Medulla oblongata (tissue), 1 donor: Measurements from ENCODE around the gene HELQ.
A peak's percentile ranks its signal among the peaks of the same experiment; 100 is the strongest.
"Not testable (repeated sequence)": the region's sequence is repeated elsewhere in the genome, so short reads cannot be mapped to it uniquely, and the experiment has no call there.

Source experiments
- DNase-seq: peaks from one replicate; pipeline ENCODE4 v3.0.0-alpha.2; 2015; ENCODE audit errors: extremely low spot score

HELQ gene

GRCh38 chr4:83455281-83456183 lies at the start of gene HELQ, which contains the start of gene MRPS18C:
TSS of gene HELQ (minus strand) at chr4:83455823. CDS start at chr4:83455693, 130 bp downstream.
TSS of gene MRPS18C (plus strand) at chr4:83456058. CDS start at chr4:83456078, 20 bp downstream.
- peak; percentile 99 for DNase-seq

GRCh38 chr4:83504996-83505395 lies 49.4 kb upstream of the HELQ start:
- DNase-seq, result no peak

DNA sequence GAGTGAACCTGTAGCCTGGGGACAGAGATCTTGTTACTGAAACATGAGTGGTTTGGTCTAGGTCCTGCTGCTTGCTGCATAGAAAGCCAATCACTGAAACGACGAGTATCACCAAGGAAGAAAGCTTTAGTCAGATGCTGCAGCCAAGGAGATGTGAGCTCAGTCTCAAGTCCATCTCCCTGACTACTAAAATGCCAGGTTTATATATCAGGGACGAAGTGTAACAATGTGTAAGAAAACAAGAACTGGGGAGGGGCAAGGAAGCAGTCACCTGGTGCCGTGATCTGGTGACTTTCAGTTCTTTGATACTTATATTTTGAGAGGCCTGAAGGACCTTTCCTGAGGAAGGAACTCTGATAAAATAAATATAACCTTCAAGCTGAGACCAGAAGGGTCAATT lies 48.9 kb upstream of the HELQ start:
- no peak for DNase-seq

DNA sequence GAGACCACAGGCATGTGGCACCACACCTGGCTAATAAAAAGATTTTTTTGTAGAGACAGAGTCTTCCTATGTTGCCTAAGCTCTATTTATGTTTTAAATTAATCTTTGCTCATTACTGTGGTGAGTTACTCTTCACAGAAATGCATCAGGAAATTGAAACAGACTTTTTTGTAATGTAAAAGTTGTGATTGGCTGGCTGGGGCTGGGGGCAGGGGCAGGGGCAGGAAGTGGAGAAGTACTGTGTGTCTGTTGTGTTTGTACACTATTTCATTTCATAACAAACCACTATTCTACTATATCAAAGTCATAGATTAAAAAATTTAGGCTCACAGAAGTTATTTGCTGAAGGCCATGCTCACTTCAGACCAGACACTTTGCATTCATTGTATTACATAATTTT lies 48.4 kb upstream of the HELQ start:
- no peak for DNase-seq

- DNase-seq, result not testable (repeated sequence)
These were observed 46.0 kb upstream of the HELQ start for GRCh38 chr4:83501671-83502070.

DNA sequence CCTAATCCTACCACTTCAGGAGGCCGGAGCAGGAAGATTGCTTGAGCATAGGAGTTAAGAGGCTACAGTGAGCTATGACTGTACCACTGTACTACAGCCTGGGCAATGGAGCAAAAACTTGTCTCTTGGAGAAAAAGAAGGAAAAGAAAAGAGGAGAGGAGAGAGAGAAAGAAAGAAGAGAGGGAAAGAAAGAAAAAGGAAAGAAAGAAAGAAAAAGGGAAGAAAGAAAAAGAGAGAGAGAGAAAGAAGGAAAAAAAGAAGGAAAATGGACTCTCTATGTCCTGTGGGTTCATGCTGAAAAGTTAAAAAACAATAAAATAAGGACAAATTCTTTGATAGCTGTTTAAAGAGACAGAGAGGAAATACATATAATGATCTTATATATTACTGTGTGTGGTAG lies 42.6 kb upstream of the HELQ start:
- no peak for DNase-seq

- not testable (repeated sequence) for DNase-seq
These were observed 40.7 kb upstream of the HELQ start for GRCh38 chr4:83496085-83496917.

DNA sequence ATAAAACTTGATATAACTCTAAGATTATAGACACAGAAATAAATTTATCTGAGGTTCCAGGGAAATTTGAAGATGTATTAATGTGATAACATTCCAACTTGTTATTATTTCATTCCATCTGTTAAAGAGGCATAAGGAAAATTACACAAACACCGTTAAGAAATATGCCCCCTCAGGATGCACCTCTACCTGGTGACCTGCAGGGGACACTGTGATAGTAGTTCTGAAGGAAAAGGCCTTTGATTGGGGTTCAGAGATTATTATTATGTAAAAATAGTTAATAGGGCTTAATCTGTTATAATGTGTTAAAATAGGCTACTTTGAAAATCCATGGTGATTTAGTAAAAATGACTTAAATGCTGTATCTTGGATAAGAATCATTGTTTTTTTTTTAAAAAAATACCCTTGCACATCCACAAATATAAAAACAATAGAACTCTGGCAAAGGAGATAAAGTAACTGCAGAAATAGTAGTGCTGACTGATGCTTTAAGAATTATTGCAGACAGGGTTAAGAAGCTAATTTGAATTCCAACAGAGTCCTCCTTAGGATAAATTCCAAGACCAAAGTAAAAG lies 35.3 kb upstream of the HELQ start:
- no peak for DNase-seq

DNA sequence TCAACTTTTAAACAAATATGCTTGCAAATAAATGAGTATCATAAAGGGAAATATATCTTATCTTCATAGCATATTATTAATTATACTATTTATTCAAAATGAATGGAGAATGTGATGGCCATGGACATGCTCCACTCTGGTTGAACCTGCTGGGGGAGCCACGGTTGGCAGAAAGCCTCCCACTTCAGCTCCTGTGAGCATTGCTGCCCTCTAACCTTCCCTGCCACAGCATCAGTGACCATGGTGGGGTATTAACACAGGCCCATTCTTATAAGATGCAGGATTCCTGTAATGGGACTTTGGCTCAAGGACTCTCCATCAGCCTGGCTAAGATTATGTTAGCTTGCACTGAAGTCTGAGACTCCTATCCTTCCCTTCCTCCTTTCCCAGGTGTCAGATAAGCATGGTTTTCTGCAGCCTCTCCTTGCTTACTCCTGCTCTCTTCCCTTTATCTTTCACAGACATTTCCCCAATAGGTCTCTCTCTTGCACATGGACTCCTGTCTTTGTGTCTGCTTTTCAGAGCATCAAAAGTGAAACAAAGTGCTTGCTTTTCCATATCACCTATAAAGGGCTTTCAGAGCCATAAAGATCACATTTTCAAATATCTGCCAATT lies 34.2 kb upstream of the HELQ start:
- DNase-seq, result no peak

DNA sequence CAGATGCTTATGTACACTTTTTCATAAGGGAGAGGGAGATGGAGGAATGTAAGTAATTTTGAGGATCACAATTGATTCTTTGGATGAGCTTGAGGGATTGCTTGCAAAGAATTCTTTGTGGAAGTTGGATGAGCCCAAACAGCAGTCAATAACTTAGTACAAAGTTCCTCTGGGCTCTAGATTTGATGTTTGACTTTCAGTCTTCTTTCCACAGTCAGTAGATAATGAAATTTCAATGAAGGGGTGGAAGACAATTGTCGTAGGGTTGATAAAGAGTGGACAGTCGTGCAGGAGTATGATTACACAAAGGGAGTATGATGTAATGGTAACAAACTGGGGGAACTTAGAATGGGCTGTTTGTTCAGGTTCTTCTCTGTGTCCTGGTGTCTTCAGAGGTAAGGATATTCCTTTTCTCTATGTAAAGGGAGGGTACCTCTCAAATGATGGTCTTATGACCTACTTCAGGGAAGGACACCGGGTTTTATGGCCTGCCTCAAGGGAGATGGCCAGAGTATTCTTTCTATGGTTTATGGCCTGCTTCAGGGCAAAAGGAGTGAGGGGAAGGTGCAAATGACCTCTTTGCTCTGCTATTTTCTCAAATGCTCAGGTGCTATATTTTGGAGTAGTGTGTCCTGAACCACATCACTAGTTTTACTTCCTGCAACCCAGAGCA lies 31.0 kb upstream of the HELQ start:
- DNase-seq, result no peak

DNA sequence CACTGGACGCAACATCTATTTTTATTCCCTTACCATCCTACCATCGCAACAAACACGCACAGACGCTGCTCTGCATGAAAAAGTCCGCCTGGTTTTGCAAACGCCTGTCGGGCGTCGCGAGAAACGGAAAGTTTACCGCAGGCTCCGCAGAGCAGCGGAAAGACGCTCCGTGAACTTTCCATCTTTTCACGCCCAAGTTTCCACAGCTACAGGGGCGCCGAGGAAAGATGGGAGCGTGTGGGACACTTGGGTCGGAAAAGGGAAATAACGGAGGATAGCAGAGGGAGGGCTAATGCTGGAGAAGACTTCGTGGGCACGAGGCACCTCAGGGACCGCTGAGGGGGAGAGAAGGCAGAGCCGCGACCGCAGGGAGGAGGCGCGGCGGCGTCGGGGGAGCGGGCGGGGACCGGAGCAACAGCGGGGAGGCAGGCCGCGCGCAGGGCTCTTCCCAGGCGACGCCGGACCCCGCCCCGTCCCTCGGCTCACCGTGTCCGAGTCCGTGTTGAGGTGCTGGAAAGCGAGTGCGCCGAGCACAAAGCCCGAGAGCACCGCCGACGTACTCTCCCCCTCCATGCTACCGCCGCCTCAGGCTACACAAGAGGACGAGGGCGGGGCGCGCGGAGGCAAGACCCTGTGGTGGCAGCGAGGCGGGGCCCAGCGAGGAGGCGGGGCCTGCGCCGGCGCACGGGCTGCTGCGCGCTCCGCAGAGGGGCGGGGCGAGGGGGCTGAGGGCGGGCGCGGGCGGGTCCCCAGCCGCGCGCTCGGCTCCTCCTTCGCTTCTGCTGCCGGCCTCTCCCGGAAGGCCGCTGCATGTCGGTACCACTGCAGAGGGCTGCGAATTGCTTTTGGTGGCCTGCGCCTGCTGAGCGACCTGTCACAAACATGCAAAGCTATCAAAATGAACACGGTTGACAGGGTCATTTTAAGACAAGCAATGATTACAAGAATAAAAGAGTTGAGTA lies 29.2 kb upstream of the HELQ start, which contains the start of gene ABRAXAS1:
Gene ABRAXAS1, minus strand, starts transcription at position 601 of the 962 bp plus-strand sequence. Its CDS starts 28 bp downstream, at position 573.
- DNase-seq, result peak; percentile 97

DNA sequence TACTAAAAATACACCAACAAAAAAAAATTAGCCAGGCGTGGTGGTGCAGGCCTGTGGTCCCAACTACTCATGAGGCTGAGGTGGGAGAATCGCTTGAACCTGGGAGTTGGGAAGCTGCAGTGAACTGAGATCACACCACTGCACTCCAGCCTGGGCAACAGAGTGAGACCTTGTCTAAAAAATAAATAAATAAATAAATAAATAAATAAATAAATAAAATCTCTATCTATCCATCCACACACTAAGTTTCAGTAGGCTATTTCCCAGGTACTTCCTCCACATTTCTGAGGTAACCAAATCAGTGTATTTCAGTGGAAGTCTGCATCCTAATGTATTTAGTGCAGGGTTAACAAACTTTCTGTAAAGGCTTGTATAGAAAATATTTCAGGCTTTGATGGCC lies 18.3 kb upstream of the HELQ start:
- DNase-seq, result no peak

DNA sequence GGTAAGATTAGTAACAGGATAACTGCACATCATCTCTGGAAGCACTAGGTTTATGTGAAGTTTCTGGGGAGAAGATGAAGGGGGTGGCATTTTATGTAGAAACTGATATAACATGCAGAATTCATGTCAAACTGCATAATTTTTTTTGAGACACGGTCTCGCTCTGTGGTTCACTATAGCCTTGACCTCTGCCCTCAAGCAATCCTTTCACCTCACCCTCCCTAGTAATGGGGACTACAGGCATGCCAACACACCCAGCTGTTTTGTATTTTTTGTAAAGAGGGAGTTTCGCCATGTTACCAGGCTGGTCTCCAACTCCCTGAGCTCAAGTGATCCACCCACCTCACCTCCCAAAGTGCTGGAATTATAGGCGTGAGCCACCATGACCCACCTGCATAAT lies 17.8 kb upstream of the HELQ start:
- DNase-seq, result no peak

- no peak for DNase-seq
These were observed 520 bp upstream of the HELQ start for GRCh38 chr4:83456184-83456501.

- peak; percentile 21 for DNase-seq
These were observed 937 bp downstream of the HELQ start for GRCh38 chr4:83454686-83455085.

DNA sequence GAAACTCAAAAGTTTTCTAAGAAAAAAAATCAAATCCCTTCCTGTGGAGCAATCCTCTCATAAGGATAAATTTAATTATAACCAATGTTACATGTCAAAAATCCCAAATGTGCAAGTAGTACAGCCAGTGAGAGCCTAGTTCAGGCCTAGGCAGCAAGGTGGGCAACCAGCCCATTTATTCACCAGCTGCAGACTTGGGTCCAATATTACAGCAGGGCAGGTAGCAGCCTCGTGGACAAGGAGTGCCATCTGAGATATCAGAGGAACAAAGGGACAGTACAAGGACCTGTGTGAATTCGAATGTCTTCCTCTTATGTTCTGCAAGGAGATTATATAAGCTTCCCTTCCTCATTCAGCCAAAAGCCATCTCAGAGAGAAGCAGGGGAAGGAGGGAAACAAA lies 6.6 kb downstream of the HELQ start:
- DNase-seq, result no peak

DNA sequence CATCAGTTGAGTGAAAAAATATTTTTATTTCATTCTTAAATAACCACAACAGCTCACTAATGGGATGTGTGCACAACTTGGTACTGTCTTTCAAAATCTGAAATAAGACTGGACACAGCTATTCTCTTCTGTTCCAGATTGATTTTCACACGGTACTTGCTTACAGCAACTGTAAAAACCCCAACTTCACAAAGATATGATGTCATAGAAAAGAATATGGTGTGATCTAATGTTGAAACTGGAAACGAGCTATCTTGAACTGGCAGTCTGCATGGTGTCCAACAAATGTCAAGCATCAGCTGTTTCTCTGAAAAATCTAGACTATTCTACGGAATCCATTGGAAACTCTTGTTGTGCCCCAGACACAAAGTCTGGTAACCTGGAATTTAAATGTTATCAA lies 14.7 kb downstream of the HELQ start:
- DNase-seq, result no peak

DNA sequence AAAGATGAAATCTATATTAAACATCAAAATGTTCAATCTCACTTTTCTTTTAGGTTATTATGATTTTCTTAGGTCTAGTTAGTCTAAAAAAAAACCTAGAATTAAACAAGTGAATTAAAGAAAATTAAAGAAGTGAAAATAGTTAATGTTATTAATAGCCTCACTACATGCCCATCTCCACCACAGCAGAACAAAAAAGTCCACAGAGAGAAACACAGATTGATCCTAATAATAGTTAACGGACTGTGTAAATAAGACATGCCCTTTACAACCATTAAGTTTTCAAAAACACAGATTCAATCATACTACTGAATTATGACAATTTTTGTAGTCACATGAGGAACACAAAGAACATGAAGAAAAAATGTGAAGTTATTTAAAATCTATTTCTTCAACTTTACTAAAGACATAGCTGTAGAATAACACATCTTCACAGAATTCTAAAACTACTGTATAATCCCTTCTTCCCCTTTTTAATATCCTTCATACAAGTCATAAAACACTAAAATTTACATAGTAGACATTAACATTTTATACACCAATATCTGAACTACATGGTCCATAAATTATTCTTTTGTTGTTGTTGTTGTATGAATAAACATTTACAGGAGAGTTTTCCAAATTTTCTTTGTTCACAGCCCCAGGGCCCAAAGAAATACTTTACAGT lies 15.3 kb downstream of the HELQ start:
- no peak for DNase-seq

DNA sequence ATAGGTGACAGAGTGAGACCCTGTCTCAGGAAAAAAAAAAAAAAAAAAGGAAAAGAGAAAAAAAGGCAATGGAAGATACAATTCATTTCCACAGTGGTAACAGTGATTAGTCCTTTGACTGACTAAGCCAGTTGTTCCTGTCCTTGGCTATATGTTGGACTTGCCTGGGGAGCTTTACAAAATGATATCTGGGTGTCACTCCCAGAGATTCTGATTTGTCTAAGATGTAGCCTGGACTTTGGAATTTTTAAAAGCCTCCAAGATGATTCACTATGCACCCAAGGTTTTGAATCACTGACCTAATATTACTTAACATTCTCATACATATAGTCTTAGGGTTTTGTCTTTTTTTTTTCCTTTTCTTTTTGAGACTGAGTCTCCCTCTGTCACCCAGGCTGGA lies 16.9 kb downstream of the HELQ start:
- no peak for DNase-seq

DNA sequence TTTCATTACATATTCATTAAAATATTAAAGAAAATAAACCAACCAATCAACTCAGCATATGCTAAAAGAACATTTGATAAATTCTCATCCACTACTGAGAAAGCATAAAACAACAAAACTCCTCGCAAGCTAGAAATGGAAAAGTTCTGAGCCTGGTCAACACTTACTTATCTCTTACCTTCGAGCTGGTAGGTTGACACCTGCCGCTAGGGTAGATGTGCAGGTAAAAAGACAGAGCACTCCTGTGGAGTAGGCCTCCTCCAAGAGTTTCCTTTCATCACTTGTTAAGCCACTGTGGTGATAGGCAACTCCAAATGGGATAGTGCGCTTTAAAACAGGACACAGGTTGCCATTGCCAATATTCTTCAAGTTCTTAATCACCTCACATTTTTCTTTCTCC lies 18.9 kb downstream of the HELQ start:
- no peak for DNase-seq
